ENCODE measurements around the gene BTBD7.

- TF ChIP-seq, protein P1, sequence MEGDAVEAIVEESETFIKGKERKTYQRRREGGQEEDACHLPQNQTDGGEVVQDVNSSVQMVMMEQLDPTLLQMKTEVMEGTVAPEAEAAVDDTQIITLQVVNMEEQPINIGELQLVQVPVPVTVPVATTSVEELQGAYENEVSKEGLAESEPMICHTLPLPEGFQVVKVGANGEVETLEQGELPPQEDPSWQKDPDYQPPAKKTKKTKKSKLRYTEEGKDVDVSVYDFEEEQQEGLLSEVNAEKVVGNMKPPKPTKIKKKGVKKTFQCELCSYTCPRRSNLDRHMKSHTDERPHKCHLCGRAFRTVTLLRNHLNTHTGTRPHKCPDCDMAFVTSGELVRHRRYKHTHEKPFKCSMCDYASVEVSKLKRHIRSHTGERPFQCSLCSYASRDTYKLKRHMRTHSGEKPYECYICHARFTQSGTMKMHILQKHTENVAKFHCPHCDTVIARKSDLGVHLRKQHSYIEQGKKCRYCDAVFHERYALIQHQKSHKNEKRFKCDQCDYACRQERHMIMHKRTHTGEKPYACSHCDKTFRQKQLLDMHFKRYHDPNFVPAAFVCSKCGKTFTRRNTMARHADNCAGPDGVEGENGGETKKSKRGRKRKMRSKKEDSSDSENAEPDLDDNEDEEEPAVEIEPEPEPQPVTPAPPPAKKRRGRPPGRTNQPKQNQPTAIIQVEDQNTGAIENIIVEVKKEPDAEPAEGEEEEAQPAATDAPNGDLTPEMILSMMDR (IDR thresholded peaks at IDR 0.05; ENCODE audit: insufficient read depth, low read length, poor library complexity, severe bottlenecking) = no peak
- TF ChIP-seq EZH2phosphoT487 (conservative IDR thresholded peaks at IDR 0.05; ENCODE audit: low read length) = no peak
Observed at GRCh38 chr14:93328546-93328945, 4.3 kb downstream of the BTBD7 start.

All from SU-DHL-6 (cell line).